SH-SY5Y (cell line): ENCODE measurements around the gene ASIC1.

Source experiments
- GATA2 ChIP-seq: IDR thresholded peaks from 2 replicates; pipeline ENCODE4 v1.6.1; 2011; ENCODE audit warnings: mild to moderate bottlenecking, low read depth, low read length
- GATA3 ChIP-seq: IDR thresholded peaks from 2 replicates; pipeline ENCODE4 v1.6.1; 2011; ENCODE audit warnings: low read depth, mild to moderate bottlenecking, low read length, moderate library complexity

GRCh38 chr12:50043308-50043707 is 14.1 kb upstream of the ASIC1 start:
- no peak for TF ChIP-seq GATA2
- no peak for TF ChIP-seq GATA3
